Measurements from ENCODE around the gene CACUL1.

DNA sequence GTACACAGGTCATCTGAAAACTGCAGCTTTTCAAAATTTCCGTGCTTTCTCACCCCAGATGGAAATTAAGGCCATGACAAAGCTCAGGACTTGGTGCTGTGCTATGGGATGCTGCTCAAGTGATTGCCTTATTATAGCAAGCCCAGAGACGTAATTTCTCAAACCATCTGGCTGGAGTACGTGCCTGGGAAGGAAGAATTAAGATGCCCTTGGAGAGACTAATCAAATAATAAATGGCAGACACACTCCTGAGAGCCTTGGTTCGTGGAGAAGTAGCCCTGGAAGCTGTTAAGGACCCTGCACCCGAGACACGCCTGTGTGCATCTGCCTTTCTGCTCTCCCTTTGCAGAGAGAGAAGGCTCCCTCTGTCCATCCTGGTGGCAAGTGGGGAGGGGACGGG is 121.0 kb downstream of the CACUL1 start:
- TF ChIP-seq, protein P1, sequence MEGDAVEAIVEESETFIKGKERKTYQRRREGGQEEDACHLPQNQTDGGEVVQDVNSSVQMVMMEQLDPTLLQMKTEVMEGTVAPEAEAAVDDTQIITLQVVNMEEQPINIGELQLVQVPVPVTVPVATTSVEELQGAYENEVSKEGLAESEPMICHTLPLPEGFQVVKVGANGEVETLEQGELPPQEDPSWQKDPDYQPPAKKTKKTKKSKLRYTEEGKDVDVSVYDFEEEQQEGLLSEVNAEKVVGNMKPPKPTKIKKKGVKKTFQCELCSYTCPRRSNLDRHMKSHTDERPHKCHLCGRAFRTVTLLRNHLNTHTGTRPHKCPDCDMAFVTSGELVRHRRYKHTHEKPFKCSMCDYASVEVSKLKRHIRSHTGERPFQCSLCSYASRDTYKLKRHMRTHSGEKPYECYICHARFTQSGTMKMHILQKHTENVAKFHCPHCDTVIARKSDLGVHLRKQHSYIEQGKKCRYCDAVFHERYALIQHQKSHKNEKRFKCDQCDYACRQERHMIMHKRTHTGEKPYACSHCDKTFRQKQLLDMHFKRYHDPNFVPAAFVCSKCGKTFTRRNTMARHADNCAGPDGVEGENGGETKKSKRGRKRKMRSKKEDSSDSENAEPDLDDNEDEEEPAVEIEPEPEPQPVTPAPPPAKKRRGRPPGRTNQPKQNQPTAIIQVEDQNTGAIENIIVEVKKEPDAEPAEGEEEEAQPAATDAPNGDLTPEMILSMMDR (IDR thresholded peaks at IDR 0.05), result no peak
- TF ChIP-seq POLR2A (IDR thresholded peaks at IDR 0.05), result no peak

Data from breast epithelium (tissue), 3 donors.